ENCODE results near the gene SVOPL. TPM values are rescaled to one million over a fixed set of nuclear protein-coding genes. Genes with fewer than 3 reads are reported as not detected.

The SVOPL gene
- polyA plus RNA-seq, 1 of the 3 experiments (the other 2 are of a cell fraction), result not detected

DNA sequence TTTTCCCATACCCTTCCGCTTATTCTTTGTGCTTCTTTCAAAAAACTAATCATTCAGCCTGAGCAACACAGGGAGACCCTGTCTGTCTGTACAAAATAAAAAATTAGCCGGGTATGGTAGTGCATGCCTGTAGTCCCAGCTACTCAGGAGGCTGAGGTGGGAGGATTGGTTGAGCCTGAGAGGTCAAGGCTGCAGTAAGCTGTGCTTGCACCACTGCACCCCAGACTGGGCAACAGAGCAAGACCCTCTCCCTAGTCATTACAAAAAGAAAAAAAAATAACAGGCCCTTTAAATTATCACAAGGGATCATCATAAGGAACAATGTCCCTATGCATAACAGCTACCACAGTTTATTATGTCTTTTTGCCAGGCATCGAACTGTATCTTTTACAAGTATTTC is 121.5 kb downstream of the SVOPL start:
- POLR2A ChIA-PET, result no interaction called here
- no peak overlapping the region for H3K9ac ChIP-seq
- H3K4me2 ChIP-seq, result no peak overlapping the region
- 96% methylated on average over 3 of the region's 3 CpGs for WGBS (ENCODE audit: low lambda C conversion rate)
- no peaks in the 10 kb centered on the region for H3K27me3 ChIP-seq (ENCODE audit: insufficient read depth)
- TF ChIP-seq REST (IDR thresholded peaks at IDR 0.05; ENCODE audit: low read depth, low read length), result no peak
- no peak for TF ChIP-seq ELF1 (IDR thresholded peaks at IDR 0.05)
- TF ChIP-seq GATA2 (CRISPR knock-in tag; IDR thresholded peaks at IDR 0.05), result no peak
- no peak for TF ChIP-seq EZH2phosphoT487 (IDR thresholded peaks at IDR 0.05; ENCODE audit: borderline replicate concordance, low read depth)
- no peak for TF ChIP-seq MXI1 (IDR thresholded peaks at IDR 0.05; ENCODE audit: low read depth, low read length)
- TF ChIP-seq MAX (IDR thresholded peaks at IDR 0.05; ENCODE audit: low read depth), result no peak
- no peak for TF ChIP-seq JUND (IDR thresholded peaks at IDR 0.05)
- TF ChIP-seq SIN3A (IDR thresholded peaks at IDR 0.05; ENCODE audit: borderline replicate concordance, low read depth, low read length), result no peak
- TF ChIP-seq, protein P1, sequence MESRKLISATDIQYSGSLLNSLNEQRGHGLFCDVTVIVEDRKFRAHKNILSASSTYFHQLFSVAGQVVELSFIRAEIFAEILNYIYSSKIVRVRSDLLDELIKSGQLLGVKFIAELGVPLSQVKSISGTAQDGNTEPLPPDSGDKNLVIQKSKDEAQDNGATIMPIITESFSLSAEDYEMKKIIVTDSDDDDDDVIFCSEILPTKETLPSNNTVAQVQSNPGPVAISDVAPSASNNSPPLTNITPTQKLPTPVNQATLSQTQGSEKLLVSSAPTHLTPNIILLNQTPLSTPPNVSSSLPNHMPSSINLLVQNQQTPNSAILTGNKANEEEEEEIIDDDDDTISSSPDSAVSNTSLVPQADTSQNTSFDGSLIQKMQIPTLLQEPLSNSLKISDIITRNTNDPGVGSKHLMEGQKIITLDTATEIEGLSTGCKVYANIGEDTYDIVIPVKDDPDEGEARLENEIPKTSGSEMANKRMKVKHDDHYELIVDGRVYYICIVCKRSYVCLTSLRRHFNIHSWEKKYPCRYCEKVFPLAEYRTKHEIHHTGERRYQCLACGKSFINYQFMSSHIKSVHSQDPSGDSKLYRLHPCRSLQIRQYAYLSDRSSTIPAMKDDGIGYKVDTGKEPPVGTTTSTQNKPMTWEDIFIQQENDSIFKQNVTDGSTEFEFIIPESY (IDR thresholded peaks at IDR 0.05; ENCODE audit: borderline replicate concordance, low read depth), result no peak
- no peak for TF ChIP-seq RFX5 (IDR thresholded peaks at IDR 0.05; ENCODE audit: low read length)
- TF ChIP-seq GABPA (IDR thresholded peaks at IDR 0.05; ENCODE audit: low read depth), result no peak
- TF ChIP-seq RAD21 (IDR thresholded peaks at IDR 0.05; ENCODE audit: low read length), result no peak
- TF ChIP-seq TCF12 (IDR thresholded peaks at IDR 0.05), result no peak
- TF ChIP-seq, protein P2, sequence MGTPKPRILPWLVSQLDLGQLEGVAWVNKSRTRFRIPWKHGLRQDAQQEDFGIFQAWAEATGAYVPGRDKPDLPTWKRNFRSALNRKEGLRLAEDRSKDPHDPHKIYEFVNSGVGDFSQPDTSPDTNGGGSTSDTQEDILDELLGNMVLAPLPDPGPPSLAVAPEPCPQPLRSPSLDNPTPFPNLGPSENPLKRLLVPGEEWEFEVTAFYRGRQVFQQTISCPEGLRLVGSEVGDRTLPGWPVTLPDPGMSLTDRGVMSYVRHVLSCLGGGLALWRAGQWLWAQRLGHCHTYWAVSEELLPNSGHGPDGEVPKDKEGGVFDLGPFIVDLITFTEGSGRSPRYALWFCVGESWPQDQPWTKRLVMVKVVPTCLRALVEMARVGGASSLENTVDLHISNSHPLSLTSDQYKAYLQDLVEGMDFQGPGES (IDR thresholded peaks at IDR 0.05; ENCODE audit: low read depth, low read length), result no peak
- no peaks in the 10 kb centered on the region for H3K9me2 ChIP-seq
- no peaks in the 10 kb centered on the region for H3K9me3 ChIP-seq
- no peak overlapping the region for H3K27ac ChIP-seq (ENCODE audit: low read depth in 2 of 2, low read length in 1 of 2)
- H3K79me2 ChIP-seq (ENCODE audit: insufficient read depth), result no peaks in the 10 kb centered on the region
- H4K20me1 ChIP-seq (ENCODE audit: insufficient read depth), result no peaks in the 10 kb centered on the region
- CTCF ChIA-PET, result interaction anchor here (0.8 kb wide), 1 partner anchor 159 kb away, joined by 3 read pairs; no protein-coding TSS in a partner anchor
- H3K36me3 ChIP-seq (replicated peaks in 1 of 2; ENCODE audit: control insufficient read depth in 1 of 2, insufficient read depth in 2 of 2, low read length in 1 of 2), result peaks cover 74 to 82% of the 10 kb centered on the region in 2 experiments
- H2AFZ ChIP-seq (ENCODE audit: low read depth), result no peak overlapping the region
- H3K4me3 ChIP-seq (ENCODE audit: low read depth in 2 of 2, low read length in 1 of 2), result no peak overlapping the region
- no peaks in the 10 kb centered on the region; a peak in 2 of 4 replicates for H3K4me1 ChIP-seq (ENCODE audit: control insufficient read depth in 1 of 2, insufficient read depth in 2 of 2, low read depth in 1 of 2, low read length in 1 of 2)
- H3F3A ChIP-seq (replicated peaks; ENCODE audit: insufficient read depth), result no peaks in the 10 kb centered on the region
- DNase-seq, result no peak
